ENCODE measurements around the gene GASK1A.

GRCh38 chr3:43062040-43062563 lies 83.0 kb downstream of the GASK1A start:
- TF ChIP-seq CTCF (IDR thresholded peaks at IDR 0.05; ENCODE audit: borderline replicate concordance, extremely low read depth, low read length, poor library complexity, severe bottlenecking) (no peak), EZH2 (IDR thresholded peaks at IDR 0.05; ENCODE audit: borderline replicate concordance, low read depth, low read length, severe bottlenecking) (no peak)
